GM19238 (cell line): ENCODE results near the gene CTSV.
"Not testable (repeated sequence)": the region's sequence is repeated elsewhere in the genome, so short reads cannot be mapped to it uniquely, and the experiment has no call there.

Source experiments
- DNase-seq: peaks from one replicate; pipeline ENCODE4 v3.0.0; 2011; ENCODE audit warnings: low spot score; ENCODE audit not compliant: insufficient read length

Gene CTSV

GRCh38 chr9:97045300-97045699 is 6.4 kb upstream of the CTSV start:
- no peak for DNase-seq

DNA sequence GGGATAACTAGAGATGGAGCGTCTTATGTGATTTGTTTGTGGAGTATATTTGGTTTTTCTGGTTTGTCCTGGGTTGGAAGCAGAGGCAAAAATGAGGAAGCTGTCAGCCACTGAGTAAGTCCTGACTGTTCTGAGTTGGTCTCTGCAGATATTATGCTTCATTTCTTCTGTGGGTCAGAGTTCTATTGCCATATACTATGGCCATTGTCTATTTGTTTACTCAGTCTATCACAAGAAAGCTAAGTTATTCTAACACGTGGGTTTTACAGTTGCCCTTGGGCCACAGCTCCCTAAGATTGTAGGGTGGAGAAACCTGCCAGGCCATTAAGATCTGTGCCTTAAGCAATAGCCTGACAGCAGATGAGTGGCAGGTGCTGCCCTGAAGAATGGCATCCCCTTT is 3.0 kb upstream of the CTSV start:
- no peak for DNase-seq

DNA sequence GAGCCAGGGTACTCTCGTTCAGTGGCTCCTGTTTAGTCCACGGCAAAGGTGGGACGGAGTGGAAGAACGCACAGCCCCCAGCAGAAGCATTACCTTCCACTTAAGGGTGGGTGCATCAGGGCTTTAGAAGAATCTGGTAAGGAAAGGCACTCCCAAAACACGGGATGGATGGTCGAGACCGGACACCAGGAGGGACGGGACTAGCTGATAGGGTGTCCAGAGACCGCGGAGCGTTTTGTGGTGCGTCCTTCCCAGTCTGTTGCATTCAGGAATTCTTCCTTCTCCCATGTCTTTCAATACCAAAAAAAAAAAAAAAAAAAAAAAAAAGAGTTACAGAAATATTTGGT is 545 bp upstream of the CTSV start:
- no peak for DNase-seq

DNA sequence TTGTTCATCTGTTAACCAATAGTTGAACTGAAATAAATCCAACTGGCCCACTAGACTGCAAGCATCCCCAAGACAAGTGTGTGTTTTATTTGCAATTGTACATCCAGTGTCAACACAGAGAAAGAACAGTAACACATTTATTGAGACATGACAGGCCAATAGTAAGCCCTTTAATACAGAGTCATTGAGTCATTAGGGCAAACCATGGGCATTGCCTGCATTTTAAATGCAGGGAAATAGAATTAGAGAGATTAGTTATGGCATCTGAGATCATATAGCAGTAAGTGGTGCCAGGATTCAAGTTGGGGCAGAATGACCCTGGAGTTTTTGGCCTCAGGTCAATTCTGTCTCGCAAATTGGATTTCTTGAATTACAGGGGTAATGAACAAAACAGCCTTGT is 15.4 kb downstream of the CTSV start:
- not testable (repeated sequence) for DNase-seq

DNA sequence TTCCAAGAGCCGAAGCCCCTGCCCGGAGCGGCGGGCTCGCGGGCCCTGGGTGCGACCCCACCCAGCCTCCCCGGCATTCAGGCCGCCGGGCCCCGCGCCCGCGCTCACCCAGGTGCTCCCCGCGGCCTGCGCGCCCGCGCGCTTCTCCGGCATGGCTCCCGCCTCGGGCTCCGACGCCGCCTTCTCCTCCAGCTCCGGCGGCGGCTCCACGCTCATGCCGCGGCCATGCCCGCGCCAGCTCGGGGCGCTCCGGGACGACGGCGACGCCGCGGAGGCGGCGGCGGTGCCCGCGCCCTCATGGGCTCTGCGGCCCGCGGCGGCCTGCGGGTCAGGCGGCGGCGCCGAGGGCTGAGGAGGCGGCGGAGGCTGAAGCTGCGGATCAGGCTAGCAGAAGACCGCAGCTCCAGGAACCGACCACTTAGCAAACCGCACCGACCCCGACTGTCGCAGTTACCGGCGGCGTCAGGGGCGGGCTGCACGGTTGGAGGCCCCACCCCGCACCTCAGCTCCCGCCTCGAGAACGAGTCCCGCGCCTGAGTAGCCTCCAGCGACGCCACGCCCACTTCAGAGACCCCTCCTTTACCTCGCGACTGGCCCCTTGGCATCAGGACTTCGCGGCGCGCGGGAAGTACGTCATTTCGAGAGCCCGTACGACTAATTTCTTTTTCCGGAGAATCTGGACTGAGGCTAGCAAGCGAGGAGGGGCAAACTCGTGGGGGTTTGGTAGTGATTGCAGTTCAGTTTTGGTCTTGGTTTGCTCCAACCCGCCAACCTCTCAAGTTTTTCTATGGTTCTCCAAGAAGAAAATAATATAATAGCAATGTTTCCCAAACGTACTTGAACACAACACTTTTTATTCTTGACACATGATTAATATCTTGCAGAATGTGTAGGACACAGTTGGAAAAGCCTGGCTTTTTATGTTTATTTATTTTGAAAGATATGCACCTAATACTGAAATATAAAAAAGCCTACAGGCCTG is 25.5 kb downstream of the CTSV start:
- DNase-seq, result not testable (repeated sequence)

DNA sequence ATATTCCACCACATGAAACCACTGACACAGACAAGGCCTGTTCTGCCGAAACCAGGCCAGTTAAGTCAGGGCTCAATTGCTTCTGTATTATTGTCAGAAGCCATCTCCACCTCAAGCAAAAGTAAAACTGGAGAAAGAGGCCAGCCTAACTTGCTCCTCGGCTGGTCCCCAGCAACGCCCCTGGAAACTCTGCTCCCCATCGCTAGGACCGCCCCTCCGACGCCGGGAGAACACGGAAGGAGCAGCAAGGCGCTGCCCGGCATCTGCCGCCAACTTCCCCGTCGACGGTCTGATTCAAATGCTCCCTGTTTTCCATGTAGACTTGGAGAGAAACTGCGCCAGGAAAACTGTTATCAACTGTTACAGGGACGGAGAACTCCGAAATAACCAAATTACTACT is 26.3 kb downstream of the CTSV start:
- DNase-seq, result not testable (repeated sequence)

DNA sequence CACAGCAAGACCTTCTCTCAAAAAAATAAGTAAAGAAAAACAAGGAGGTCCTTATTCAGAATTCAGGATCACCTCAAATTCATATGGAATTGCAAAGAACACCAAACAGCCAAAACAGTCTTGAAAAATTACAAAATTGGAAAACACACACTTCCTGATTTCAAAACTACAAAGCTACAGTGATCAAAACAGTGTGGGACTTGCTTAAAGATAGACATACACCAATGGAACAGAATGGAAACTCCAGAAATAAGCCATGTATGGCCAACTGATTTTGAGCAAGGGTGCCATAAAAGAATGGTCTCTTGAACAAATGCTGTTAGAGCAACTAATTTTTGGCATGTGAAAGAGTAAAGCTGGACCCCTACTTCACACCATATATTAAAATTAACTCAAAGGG is 36.7 kb downstream of the CTSV start:
- not testable (repeated sequence) for DNase-seq

DNA sequence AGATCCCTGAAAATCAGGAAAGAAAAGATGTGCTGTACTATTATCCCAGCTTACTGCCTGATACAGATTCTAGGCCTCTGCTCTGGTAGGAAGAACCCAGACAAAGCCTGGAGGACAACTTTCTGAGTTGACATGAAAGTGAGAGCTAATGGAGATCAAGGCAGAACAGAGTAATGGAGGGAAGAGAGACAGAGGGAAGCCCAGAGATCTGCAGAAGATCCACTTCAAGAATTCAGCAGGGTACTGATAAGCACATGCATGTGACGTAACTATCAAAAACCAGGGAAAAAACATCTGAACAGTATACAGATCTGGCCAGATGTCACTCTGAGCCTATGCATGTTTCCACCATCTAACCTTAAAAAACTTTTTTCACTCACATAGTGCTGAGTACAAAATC is 37.6 kb downstream of the CTSV start:
- DNase-seq, result not testable (repeated sequence)

DNA sequence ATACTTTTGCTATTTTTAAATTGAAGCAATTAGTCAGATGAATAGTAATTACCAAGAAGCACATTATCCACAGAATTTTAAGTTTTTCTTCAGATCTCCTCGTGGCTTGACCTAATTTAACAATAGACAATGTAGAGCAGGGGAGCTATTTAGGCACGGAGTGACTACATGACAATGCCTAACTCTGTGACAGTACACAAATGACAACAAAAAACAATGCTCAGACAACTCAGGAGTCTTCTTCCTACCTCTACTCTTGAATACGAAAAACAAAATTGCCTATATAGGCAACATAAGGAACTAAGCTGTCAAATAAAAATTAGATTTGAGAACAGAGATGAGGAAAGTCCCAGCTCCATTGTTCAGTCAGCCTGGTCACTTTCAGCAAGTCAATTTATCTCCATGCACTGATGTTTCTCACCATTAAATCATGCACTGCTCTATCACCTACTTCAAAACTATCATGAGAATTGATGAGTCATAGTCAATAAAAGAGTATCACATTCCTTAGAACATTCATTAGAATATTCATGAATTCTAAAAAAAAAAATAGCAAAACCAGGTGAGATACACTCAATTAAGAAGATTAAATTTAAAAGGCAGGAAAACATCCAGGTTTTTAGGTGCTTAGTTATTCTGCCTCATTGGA is 38.7 kb downstream of the CTSV start:
- DNase-seq, result not testable (repeated sequence)

DNA sequence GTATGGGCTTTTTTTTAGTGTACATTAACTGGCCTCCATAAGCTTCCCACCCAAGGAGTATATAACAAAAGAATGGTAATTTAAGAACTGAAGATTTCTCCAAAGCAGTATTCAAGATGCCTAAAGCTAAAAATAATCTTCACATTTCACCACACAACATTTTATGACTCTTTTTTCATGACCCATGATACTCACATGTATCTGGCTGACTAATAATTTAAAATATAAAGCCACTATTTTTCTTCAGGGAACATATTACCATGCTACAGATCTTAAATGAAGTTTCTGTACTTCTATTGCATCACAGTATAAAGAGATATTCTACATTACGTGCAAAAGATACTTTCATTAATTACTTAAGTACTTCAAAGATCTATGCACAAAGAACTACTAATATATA is 39.2 kb downstream of the CTSV start:
- DNase-seq, result not testable (repeated sequence)

GRCh38 chr9:96997009-96997701 is 41.8 kb downstream of the CTSV start:
- DNase-seq, result not testable (repeated sequence)

DNA sequence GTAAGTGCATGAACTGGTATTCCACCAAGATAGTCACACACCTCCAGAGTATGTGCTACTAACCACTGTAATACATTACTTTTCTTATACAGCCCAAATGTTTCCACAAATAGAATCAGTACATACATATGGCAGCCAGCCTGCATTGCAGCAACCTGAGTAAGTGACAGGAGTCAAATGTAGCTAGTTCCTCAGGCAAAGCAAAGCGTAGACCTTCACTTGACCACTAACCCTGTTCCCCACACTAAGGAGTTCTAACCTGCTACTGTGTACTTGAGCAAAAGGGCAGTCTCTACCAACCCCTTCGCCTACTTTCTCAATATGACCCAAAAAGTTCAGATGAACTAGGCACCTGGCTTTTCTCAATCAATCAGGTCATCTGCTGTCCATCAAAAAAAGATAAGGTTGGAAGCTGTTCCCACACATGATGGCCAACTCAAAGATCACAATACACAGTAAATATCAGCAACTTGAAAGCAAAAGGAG is 44.4 kb downstream of the CTSV start:
- DNase-seq, result not testable (repeated sequence)

GRCh38 chr9:96992303-96992702 is 46.6 kb downstream of the CTSV start:
- DNase-seq, result not testable (repeated sequence)

GRCh38 chr9:96989747-96990318 is 49.1 kb downstream of the CTSV start:
- not testable (repeated sequence) for DNase-seq

GRCh38 chr9:96984887-96985286 is 54.1 kb downstream of the CTSV start:
- DNase-seq, result not testable (repeated sequence)

DNA sequence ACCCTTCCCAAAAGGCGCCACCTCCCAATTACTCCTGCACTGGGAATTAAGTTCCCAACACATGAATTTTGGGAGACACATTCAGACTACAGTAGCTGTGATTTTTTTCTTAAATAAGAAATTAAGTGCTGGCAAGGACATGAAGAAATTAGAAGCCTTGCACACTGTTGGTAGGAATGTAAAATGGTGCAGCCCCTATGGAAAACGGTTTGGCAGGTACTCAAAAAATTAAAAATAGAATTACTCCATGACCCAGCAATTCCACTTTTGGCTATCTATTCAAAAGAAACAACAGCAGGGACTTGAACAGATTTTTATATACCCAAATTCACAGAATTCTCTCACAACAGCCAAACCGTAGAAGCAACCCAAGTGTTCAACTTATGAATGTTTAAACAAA is 54.8 kb downstream of the CTSV start:
- not testable (repeated sequence) for DNase-seq

DNA sequence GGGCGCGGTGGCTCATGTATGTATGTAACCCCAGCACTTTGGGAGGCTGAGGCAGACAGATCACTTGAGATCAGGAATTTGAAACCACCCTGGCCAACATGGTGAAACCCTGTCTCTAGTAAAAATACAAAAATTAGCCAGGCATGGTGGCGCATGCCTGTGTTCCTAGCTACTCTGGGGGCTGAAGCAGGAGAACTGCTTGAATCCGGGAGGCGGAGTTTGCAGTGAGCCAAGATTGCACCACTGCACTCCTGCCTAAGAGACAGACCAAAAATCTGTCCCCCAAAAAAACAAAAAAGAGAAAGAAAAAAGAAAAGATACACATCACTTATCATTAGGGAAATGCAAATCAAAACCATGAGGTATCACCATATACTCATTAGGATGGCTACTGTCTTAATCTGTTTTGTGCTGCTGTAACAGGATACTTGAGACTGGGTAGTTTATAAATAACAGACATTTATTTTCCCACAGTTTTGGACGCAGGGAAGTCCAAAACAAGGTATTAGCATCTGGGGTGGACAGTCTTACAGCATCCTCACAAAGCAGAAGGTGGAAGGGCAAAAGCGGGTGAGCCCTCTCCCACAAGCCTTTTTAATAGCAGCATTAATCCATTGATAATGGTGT is 55.3 kb downstream of the CTSV start:
- not testable (repeated sequence) for DNase-seq
